Right lung (tissue), 5 donors: ENCODE measurements around the gene TMEM132D. TPM values are rescaled to one million over a fixed set of nuclear protein-coding genes. Genes with fewer than 3 reads are reported as not detected.
"Not testable (repeated sequence)": the region's sequence is repeated elsewhere in the genome, so short reads cannot be mapped to it uniquely, and the experiment has no call there.

ENCODE experiments used
- DNase-seq, 2 donors: peaks; one replicate each; pipeline ENCODE4 v3.0.0-alpha.2; 2013
- polyA plus RNA-seq, 5 donors: library from polyadenylated mRNA; unstranded; fragments of 120-200 nt; gene quantifications; one replicate each; pipeline versions ENCODE4 v1.2.1 to v1.2.3, GENCODE V29; 2013; ENCODE audit warnings: inconsistent platforms in 1 of 5, low replicate concordance in 1 of 5; ENCODE audit not compliant: insufficient read length in 5 of 5, insufficient read depth in 1 of 5

TMEM132D gene
- polyA plus RNA-seq, 5 donors, result 0.28 to 2.1 (median 0.79) TPM

GRCh38 chr12:129589503-129589902 lies 314.3 kb downstream of the TMEM132D start:
- DNase-seq, result no peak

- no peak for DNase-seq
Measured at GRCh38 chr12:129588142-129588541, 315.7 kb downstream of the TMEM132D start.

- DNase-seq, result no peak
Measured at GRCh38 chr12:129585296-129585695, 318.5 kb downstream of the TMEM132D start.

DNA sequence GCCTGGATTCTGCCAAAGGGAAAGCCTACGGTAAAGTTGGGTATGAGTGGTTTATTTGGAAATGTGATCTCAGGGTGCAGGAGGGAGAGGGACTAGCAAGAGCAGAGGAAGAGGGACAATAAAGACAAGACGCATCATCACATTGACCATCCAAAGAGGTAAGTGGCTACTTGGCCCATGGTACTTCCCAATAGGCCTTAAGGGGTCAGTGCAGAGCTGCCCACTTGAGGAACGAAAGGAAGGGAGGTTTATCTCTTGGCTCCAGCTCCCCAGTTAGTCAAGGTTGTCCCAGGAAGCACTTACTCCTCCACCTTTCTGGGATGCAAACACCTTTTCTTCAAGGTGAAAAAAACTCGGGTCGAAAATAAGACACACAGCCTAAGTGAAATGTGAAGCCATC lies 323.9 kb downstream of the TMEM132D start:
- no peak for DNase-seq

GRCh38 chr12:129571901-129572494 lies 331.8 kb downstream of the TMEM132D start:
- no peak for DNase-seq

DNA sequence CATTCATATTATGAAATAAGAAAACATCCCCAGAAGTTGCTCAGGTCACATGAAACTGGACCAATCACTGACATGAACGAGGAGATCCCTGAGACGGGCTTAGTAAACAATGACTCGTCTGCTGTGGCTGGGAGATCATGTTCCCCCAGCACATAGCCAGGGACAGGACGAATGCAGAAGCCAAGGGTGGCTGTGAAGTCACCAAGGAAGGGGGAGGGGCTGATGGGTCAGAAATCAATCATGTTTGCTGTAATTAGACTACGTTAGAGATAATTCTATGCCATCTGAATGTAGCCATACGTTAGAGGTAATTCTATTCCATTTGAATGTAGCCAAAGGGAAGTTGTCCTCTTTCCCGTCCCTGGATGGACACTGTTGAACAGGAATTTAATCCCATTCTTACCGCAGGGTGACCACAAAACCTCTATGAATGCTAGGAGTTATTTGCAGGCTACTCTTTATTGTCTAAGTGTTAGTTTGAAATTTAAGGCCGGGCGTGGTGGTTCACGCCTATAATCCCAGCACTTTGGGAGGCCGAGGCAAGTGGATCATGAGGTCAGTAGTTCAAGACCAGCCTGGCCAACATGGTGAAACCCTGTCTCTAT lies 332.9 kb downstream of the TMEM132D start:
- no peak for DNase-seq

DNA sequence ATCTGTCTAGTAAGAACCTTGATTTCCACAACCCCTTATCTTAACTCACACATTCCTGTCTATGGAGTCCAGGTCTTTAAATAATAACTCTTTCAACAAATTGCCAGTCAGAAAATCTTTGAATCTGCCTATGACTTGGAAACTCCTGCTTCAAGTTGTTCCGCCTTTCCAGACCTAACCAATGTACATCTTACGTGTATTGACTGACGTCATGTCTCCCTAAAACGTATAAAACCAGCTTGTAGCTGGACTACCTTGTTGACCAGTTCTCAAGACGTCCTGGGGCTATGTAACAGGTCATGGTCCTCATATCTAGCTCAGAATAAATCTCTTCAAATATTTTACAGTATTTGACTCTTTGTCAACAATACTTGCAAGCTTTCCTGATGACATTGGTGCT lies 337.0 kb downstream of the TMEM132D start:
- DNase-seq, result no peak

DNA sequence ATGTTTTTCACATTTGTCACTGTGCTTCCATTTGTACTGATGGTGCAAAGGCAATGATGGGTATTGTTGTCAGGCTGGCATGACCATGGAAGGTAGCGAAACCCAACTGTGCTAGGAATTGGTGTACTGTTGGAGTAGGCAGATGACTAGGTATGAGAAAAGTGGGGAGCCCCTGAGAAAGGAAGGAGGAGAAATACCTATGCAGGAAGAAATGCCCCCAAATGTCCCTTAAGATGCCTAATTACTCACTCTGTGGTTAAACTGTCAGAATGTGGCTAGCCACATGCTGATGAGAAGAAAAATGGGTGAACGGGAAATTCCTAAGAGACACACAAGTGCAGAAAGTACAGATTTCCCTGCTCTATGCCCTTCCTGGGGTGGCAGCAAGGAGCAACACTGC lies 339.1 kb downstream of the TMEM132D start:
- no peak for DNase-seq

- DNase-seq, result no peak
Measured at GRCh38 chr12:129563266-129563665, 340.6 kb downstream of the TMEM132D start.

GRCh38 chr12:129561304-129561703 lies 342.5 kb downstream of the TMEM132D start:
- no peak for DNase-seq

DNA sequence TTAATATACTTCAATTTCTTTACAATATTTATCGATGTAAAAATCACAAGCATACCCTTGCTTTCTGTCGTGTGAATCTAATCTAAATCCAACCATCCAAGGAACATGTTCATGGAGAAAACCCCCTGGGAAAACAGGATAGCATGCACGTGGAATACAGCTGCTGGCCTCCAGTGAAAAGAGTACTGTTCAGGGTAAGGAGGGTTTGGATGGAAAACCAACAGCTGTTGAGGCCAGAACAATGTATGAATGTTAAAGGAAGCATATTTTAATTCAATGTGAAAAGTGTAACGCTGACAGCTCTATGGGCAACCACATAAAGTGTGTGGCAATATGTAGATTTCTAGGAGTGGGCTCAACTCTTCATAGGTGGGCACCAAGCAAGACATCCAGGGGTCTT lies 344.0 kb downstream of the TMEM132D start:
- DNase-seq, result no peak

DNA sequence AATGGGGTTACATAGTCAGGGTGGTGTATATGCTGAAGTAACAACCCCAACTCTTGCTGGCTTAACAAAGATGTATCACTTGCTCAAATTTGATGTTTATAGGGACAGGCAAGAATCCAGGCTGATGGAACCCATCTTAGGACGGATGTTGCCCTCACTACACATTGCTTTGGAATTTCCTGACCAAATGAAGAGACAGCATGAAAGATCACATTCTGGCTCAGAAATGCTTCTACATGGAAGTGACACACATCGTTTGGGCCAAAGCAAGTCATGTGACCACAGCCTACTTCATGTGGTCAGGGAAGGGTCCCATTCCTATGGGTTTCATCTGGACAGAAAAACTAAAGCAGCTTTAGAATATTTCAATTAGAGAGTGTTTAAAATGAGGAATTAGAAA lies 345.8 kb downstream of the TMEM132D start:
- no peak for DNase-seq

GRCh38 chr12:129556082-129556481 lies 347.7 kb downstream of the TMEM132D start:
- DNase-seq, result no peak

- no peak for DNase-seq
Measured at GRCh38 chr12:129552996-129553750, 350.7 kb downstream of the TMEM132D start.

GRCh38 chr12:129551441-129551840 lies 352.4 kb downstream of the TMEM132D start:
- no peak for DNase-seq

DNA sequence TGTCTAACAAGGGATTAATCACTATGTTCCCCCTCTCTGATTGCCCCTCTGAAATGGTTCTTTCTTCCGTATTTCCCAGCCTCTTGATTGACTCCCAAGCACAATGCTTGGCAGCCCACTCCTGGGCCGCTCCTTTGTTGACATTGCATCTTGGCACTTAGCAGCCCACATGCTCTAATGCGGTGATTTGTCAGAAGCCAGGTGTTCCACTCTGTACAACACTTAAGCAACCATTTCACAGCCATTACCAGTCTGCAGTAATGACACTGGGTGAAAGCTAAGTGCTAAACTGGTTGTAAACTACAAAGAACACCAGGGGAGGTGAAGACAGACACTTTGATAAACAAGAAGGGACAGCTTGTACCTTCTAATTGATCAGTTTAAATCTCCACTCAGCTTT lies 353.5 kb downstream of the TMEM132D start:
- DNase-seq, result peak; percentile 25 to 28

- no peak for DNase-seq
Measured at GRCh38 chr12:129549656-129550055, 354.2 kb downstream of the TMEM132D start.

- DNase-seq, result not testable (repeated sequence)
Measured at GRCh38 chr12:129549020-129549419, 354.8 kb downstream of the TMEM132D start.

GRCh38 chr12:129544716-129545115 lies 359.1 kb downstream of the TMEM132D start:
- no peak for DNase-seq

DNA sequence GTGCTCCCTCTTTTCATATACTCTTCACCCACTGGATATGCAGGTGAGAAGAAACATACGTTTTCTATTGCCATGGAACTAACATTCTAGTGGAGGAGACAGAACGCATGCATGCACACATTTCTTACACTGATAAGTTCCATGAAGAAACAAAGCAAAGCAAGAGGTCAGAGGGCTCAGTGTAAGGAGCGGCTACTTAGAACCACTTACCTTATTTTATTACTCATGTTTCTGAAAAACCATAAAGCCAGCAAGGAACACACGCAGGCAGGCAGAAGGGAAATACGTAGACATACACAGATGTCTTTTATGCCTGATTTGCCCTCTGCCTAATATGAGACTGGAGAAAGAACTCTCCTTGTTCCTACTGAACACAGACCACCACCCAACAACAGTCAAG lies 362.9 kb downstream of the TMEM132D start:
- no peak for DNase-seq

- DNase-seq, result no peak
Measured at GRCh38 chr12:129540249-129540648, 363.6 kb downstream of the TMEM132D start.

DNA sequence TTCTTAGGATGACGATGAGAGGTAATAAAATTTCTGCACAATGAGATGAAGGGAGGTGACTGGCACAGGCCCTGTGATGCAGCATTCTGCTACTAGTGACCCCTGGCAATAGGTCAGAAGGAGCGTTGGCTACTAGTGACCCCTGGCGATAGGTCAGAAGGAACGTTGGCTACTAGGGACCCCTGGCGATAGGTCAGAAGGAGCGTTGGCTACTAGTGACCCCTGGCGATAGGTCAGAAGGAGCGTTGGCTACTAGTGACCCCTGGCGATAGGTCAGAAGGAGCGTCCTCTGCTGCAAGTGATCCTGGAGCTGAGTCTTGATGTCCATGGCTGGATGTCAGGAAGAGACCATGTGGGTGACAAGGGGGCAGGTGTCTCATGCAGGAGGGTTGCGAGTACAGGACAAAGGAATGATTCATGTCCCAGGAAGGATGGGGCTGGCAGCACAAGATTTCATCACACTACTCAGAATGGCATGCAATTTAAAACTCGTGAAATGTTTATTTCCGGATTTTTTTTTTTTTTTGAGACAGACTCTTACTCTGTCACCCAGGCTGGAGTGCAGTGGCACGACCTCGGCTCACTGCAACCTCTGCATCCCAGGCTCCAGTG lies 365.0 kb downstream of the TMEM132D start:
- DNase-seq, result not testable (repeated sequence)

DNA sequence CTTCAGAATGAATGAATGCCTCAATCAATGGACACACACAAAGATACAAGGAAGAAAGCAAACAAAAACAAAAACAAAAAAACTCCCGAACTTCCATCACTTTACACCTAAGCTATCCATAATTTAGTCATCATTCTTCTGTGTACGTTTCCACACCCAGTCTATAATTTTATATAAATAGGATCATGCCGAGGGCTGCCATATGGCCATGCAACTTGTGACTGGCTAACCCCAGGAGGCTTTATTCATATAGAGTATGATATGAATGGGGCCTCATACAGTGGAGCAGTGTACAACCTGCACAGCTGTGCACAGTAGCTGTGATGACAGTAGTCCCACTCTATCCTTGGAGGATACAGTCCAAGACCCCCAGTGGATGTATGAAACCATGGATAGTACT lies 365.7 kb downstream of the TMEM132D start:
- no peak for DNase-seq
